Uterus (tissue), 2 donors: ENCODE data around the gene RFTN2.

ENCODE experiments used
- CTCF ChIP-seq, 4 experiments: fragments of 200-600 bp in 2 of 4; fragments of 450-650 bp in 2 of 4; sonication (generic) in 2 of 4; IDR thresholded peaks; one replicate each; pipeline ENCODE4 v1.5.1; 2016 to 2019; ENCODE audit warnings: antibody characterized with exemption in 4 of 4, mild to moderate bottlenecking in 2 of 4, moderate library complexity in 1 of 4
- POLR2A ChIP-seq, 2 donors: fragments of 450-650 bp; IDR thresholded peaks; one replicate each; pipeline ENCODE4 v1.6.1; 2016; ENCODE audit warnings: antibody characterized with exemption in 2 of 2, mild to moderate bottlenecking in 1 of 2, moderate library complexity in 1 of 2

- TF ChIP-seq CTCF (IDR thresholded peaks at IDR 0.05) = no peak
- TF ChIP-seq POLR2A (IDR thresholded peaks at IDR 0.05) = no peak
These were observed 61.8 kb downstream of the RFTN2 start for GRCh38 chr2:197613509-197613987.
